ENCODE measurements around the gene RB1.

The RB1 gene

DNA sequence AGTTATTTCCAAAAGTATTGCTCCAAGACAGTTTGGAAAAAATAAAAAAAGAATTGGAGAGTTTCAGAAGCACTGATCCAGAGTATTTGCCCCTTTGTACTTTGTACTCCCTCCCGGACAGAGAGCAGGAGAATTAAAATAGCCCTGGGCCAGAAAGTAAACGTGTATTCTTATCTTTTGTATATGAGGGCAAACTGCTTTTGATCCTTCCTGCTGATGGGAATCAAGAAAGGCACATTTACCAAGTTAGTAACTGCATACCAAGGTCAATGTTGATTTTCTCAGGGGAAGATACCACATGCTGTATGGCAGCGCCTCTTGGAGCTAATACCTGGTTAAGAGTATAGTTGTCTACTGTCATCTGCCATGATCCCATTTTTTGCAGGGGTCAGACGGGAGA, 10.9 kb upstream of the RB1 start:
- ChIA-PET POLR2A (no interaction called here), CTCF (no interaction called here)
- DNase-seq (ENCODE audit: low read depth, low spot score): no peak
- no peak overlapping the region for H3K4me3 ChIP-seq (ENCODE audit: low read depth, low read length)
- TF ChIP-seq, protein P1, sequence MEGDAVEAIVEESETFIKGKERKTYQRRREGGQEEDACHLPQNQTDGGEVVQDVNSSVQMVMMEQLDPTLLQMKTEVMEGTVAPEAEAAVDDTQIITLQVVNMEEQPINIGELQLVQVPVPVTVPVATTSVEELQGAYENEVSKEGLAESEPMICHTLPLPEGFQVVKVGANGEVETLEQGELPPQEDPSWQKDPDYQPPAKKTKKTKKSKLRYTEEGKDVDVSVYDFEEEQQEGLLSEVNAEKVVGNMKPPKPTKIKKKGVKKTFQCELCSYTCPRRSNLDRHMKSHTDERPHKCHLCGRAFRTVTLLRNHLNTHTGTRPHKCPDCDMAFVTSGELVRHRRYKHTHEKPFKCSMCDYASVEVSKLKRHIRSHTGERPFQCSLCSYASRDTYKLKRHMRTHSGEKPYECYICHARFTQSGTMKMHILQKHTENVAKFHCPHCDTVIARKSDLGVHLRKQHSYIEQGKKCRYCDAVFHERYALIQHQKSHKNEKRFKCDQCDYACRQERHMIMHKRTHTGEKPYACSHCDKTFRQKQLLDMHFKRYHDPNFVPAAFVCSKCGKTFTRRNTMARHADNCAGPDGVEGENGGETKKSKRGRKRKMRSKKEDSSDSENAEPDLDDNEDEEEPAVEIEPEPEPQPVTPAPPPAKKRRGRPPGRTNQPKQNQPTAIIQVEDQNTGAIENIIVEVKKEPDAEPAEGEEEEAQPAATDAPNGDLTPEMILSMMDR (IDR thresholded peaks at IDR 0.05; ENCODE audit: insufficient read depth, low read length, missing control alignments): no peak

DNA sequence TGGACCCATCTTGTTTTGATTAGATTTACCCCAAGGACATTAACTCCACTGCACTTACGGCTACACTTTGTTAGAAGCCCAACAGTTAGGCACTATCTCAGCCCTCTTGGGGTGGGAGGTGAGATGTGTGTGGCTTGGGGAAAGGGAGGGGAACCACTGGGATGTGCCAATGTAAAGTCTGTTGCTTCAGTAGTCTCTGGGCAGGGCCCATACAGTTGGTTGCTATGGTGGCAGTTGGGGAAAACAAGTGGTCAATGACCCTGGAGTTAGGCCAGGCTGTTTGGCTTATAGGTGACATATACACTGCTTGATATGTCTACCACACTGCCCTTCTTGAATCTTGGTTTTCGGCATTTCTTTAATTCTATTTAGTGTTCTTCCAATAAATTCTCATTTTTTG, 8.9 kb upstream of the RB1 start:
- ChIA-PET CTCF (no interaction called here), POLR2A (no interaction called here)
- no peak for DNase-seq (ENCODE audit: low read depth, low spot score)
- TF ChIP-seq, protein P1 (IDR thresholded peaks at IDR 0.05; ENCODE audit: insufficient read depth, low read length, missing control alignments): no peak
- H3K4me3 ChIP-seq (ENCODE audit: low read depth, low read length): no peak overlapping the region

GRCh38 chr13:48295271-48295670, 8.3 kb upstream of the RB1 start:
- TF ChIP-seq, protein P1 (IDR thresholded peaks at IDR 0.05; ENCODE audit: insufficient read depth, low read length, missing control alignments): no peak
- H3K4me3 ChIP-seq (ENCODE audit: low read depth, low read length): no peak overlapping the region
- CTCF ChIA-PET: interaction anchor here (1.1 kb wide), 1 partner anchor 730 kb away, joined by 3 read pairs; no protein-coding TSS in a partner anchor
- POLR2A ChIA-PET: no interaction called here
- no peak for DNase-seq (ENCODE audit: low read depth, low spot score)

DNA sequence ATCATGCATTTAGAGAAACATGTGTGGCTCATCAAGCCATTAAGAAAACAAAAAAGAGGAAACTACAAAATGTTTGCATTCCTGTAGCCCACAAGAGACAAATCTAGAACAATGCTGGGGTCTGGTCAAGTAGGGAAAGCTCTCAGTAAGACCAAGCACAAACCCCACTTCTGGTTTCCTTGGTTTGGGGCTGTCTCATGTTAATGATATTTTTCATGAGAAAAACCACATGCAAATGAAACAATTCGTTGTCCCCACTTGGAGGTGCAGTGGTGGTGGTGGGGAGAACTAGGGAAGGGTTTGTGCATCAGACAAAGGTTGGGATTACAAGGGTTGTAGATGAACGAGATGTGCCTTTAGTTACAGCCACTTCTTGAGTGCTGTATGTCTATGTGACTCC, 7.0 kb upstream of the RB1 start:
- no peak overlapping the region for H3K4me3 ChIP-seq (ENCODE audit: low read depth, low read length)
- TF ChIP-seq, protein P1 (IDR thresholded peaks at IDR 0.05; ENCODE audit: insufficient read depth, low read length, missing control alignments): no peak
- CTCF ChIA-PET: interaction anchor here (1.1 kb wide), 1 partner anchor 729 kb away, joined by 3 read pairs; no protein-coding TSS in a partner anchor
- POLR2A ChIA-PET: no interaction called here
- DNase-seq (ENCODE audit: low read depth, low spot score): no peak

- POLR2A ChIA-PET: no interaction called here
- DNase-seq (ENCODE audit: low read depth, low spot score): no peak
- no peak overlapping the region for H3K4me3 ChIP-seq (ENCODE audit: low read depth, low read length)
- TF ChIP-seq, protein P1 (IDR thresholded peaks at IDR 0.05; ENCODE audit: insufficient read depth, low read length, missing control alignments): no peak
- CTCF ChIA-PET: no interaction called here
Observed at GRCh38 chr13:48297131-48297786, 6.3 kb upstream of the RB1 start.

GRCh38 chr13:48299591-48299990, 4.0 kb upstream of the RB1 start:
- TF ChIP-seq, protein P1 (IDR thresholded peaks at IDR 0.05; ENCODE audit: insufficient read depth, low read length, missing control alignments): no peak
- no peak overlapping the region for H3K4me3 ChIP-seq (ENCODE audit: low read depth, low read length)
- POLR2A ChIA-PET: no interaction called here
- CTCF ChIA-PET: interaction anchor here (0.8 kb wide), 1 partner anchor 9 kb away, joined by 3 read pairs; no protein-coding TSS in a partner anchor
- no peak for DNase-seq (ENCODE audit: low read depth, low spot score)
